GM18517 (cell line): ENCODE data around the gene PBOV1.

Experiments
- ATAC-seq: cut with Tn5 transposase; IDR thresholded peaks from one replicate; pipeline ENCODE4 v1.9.1; 2021; ENCODE audit warnings: mild to moderate bottlenecking, moderate library complexity; ENCODE audit not compliant: unreplicated experiment

Gene PBOV1

GRCh38 chr6:138205437-138206094 is 12.7 kb downstream of the PBOV1 start:
- ATAC-seq = no peak

GRCh38 chr6:138204792-138205384 is 13.4 kb downstream of the PBOV1 start:
- ATAC-seq = no peak

GRCh38 chr6:138204303-138204702 is 14.0 kb downstream of the PBOV1 start:
- ATAC-seq = no peak

GRCh38 chr6:138203315-138203714 is 15.0 kb downstream of the PBOV1 start:
- ATAC-seq = no peak

GRCh38 chr6:138201836-138202235 is 16.5 kb downstream of the PBOV1 start:
- no peak for ATAC-seq

- ATAC-seq = no peak
Observed at GRCh38 chr6:138198430-138199091, 19.7 kb downstream of the PBOV1 start.

GRCh38 chr6:138197570-138197969 is 20.7 kb downstream of the PBOV1 start:
- ATAC-seq = no peak

GRCh38 chr6:138196122-138196738 is 22.1 kb downstream of the PBOV1 start:
- ATAC-seq = no peak

- ATAC-seq = no peak
Observed at GRCh38 chr6:138194287-138194686, 24.0 kb downstream of the PBOV1 start.

GRCh38 chr6:138188278-138188941 is 29.9 kb downstream of the PBOV1 start:
- no peak for ATAC-seq

GRCh38 chr6:138187156-138187555 is 31.1 kb downstream of the PBOV1 start:
- no peak for ATAC-seq

- ATAC-seq = no peak
Observed at GRCh38 chr6:138184230-138184629, 34.1 kb downstream of the PBOV1 start.

GRCh38 chr6:138183790-138184134 is 34.5 kb downstream of the PBOV1 start:
- ATAC-seq = no peak

GRCh38 chr6:138182939-138183789 is 35.1 kb downstream of the PBOV1 start:
- no peak for ATAC-seq

GRCh38 chr6:138176652-138177232 is 41.5 kb downstream of the PBOV1 start:
- ATAC-seq = no peak

- no peak for ATAC-seq
Observed at GRCh38 chr6:138175596-138175995, 42.7 kb downstream of the PBOV1 start.
